K562 (cell line): ENCODE measurements around the gene ZMYND19. TPM values are rescaled to one million over a fixed set of nuclear protein-coding genes. Genes with fewer than 3 reads are reported as not detected.

Experiments used
- CCAR2 ChIP-seq: fragments of 200-400 bp; formaldehyde crosslinking; IDR thresholded peaks from 2 replicates; pipeline ENCODE4 v1.6.1; 2017; ENCODE audit warnings: mild to moderate bottlenecking, low read depth, low read length
- DIDO1 ChIP-seq: fragments of 450-650 bp; IDR thresholded peaks from 2 replicates; pipeline ENCODE4 v1.6.1; 2016; ENCODE audit warnings: low read depth, missing biosample characterization, missing genetic modification characterization
- ELF4 ChIP-seq: fragments of 450-650 bp; formaldehyde crosslinking; IDR thresholded peaks from 2 replicates; pipeline ENCODE4 v1.4.0; 2022; ENCODE audit warnings: missing genetic modification characterization
- HNRNPK ChIP-seq: fragments of 200-400 bp; formaldehyde crosslinking; IDR thresholded peaks from one replicate; pipeline ENCODE4 v1.6.1; 2018; ENCODE audit warnings: mild to moderate bottlenecking, low read depth, low read length; ENCODE audit not compliant: poor library complexity, severe bottlenecking
- MEF2A ChIP-seq: IDR thresholded peaks from 2 replicates; pipeline ENCODE4 v1.6.1; 2011; ENCODE audit warnings: low read depth, mild to moderate bottlenecking, low read length, moderate library complexity; ENCODE audit not compliant: control insufficient read depth
- NR3C1 ChIP-seq: sonication (generic); formaldehyde crosslinking; IDR thresholded peaks from 2 replicates; pipeline ENCODE4 v1.8.1; 2022; ENCODE audit warnings: missing genetic modification reagents
- PCBP1 ChIP-seq: fragments of 200-400 bp; formaldehyde crosslinking; IDR thresholded peaks from 2 replicates; pipeline ENCODE4 v1.6.1; 2018; ENCODE audit warnings: mild to moderate bottlenecking, low read depth, low read length; ENCODE audit not compliant: poor library complexity, severe bottlenecking
- POLR2AphosphoS5 ChIP-seq: IDR thresholded peaks from 2 replicates; pipeline ENCODE4 v1.6.1; 2011; ENCODE audit warnings: mild to moderate bottlenecking, low read depth, low read length, moderate library complexity; ENCODE audit not compliant: control insufficient read depth, insufficient read depth
- RBBP5 ChIP-seq: fragments of 200-600 bp; sonication (generic); IDR thresholded peaks from 2 replicates; pipeline ENCODE4 v1.6.1; 2012; ENCODE audit warnings: borderline replicate concordance, mild to moderate bottlenecking, low read length, control low read depth, inconsistent platforms; ENCODE audit not compliant: insufficient read depth, poor library complexity, severe bottlenecking
- TSC22D4 ChIP-seq: fragments of 450-650 bp; IDR thresholded peaks from 2 replicates; pipeline ENCODE4 v1.6.1; 2016; ENCODE audit warnings: missing genetic modification characterization, missing biosample characterization, control low read depth
- ZFX ChIP-seq: sonication (generic); formaldehyde crosslinking; IDR thresholded peaks from 2 replicates; pipeline ENCODE4 v1.8.0; 2022; ENCODE audit warnings: mild to moderate bottlenecking, missing genetic modification reagents, moderate library complexity
- ZNF140 ChIP-seq: fragments of 250-450 bp; sonication (Bioruptor Pico); IDR thresholded peaks from 2 replicates; pipeline ENCODE4 v1.8.0; 2021; ENCODE audit warnings: moderate library complexity, mild to moderate bottlenecking, inconsistent platforms
- ZNF324 ChIP-seq: fragments of 250-450 bp; sonication (Bioruptor Pico); IDR thresholded peaks from 2 replicates; pipeline ENCODE4 v1.4.0; 2020; ENCODE audit warnings: mild to moderate bottlenecking
- ZNF41 ChIP-seq: fragments of 250-450 bp; sonication (Bioruptor Pico); conservative IDR thresholded peaks from 2 replicates; pipeline ENCODE4 v1.4.0; 2020; ENCODE audit warnings: mild to moderate bottlenecking
- ZNF445 ChIP-seq: fragments of 250-450 bp; sonication (Bioruptor Pico); IDR thresholded peaks from 2 replicates; pipeline ENCODE4 v1.4.0; 2020; ENCODE audit warnings: low read depth, mild to moderate bottlenecking, moderate library complexity
- ZNF644 ChIP-seq: fragments of 200-800 bp; sonication (Bioruptor generic); IDR thresholded peaks from 2 replicates; pipeline ENCODE4 v1.6.1; 2016; ENCODE audit warnings: low read depth, missing genetic modification characterization, missing compliant biosample characterization
- ZZZ3 ChIP-seq: fragments of 450-650 bp; IDR thresholded peaks from 2 replicates; pipeline ENCODE4 v1.6.1; 2016; ENCODE audit warnings: antibody characterized with exemption, mild to moderate bottlenecking, moderate library complexity
- polyA plus RNA-seq, 8 experiments: library from polyadenylated mRNA; depleted of rRNA in 4 of 8; stranded (reverse) in 5 of 8; unstranded in 3 of 8; fragments of >200 nt; fragmentation: Nextera tagmentation in 2 of 8; fragmentation: Illumina TruSeq in 1 of 8; extraction: Ambion mirVana in 2 of 8; extraction: Trizol in 1 of 8; gene quantifications; 2 replicates each; pipeline versions ENCODE4 v1.2.1 to v1.2.3, GENCODE V29; 2011 to 2014; ENCODE audit warnings: inconsistent platforms in 1 of 8, missing spikeins in 1 of 8
- total RNA-seq, 7 experiments: library from RNA; depleted of rRNA in 6 of 7; stranded (reverse); fragments of >200 nt in 6 of 7; fragmentation: Illumina TruSeq in 2 of 7; extraction: Trizol in 2 of 7; gene quantifications; 2 replicates each; pipeline versions ENCODE4 v1.2.1 to v1.2.3, GENCODE V29; 2011 to 2021; ENCODE audit warnings: low replicate concordance in 1 of 7
- TF ChIP-seq, protein P1 (sequence below): sonication (generic); formaldehyde crosslinking; IDR thresholded peaks from 2 replicates; pipeline ENCODE4 v1.8.0; 2022; ENCODE audit warnings: mild to moderate bottlenecking, missing genetic modification reagents
- TF ChIP-seq, protein P2 (sequence below), 3 experiments: IDR thresholded peaks in 2 of 3; conservative IDR thresholded peaks in 1 of 3; 2 replicates each; pipeline ENCODE4 v1.5.1; 2011 to 2012; ENCODE audit warnings: low read length in 3 of 3, mild to moderate bottlenecking in 3 of 3, control low read depth in 2 of 3, improper control_type of control experiment in 1 of 3, inconsistent platforms in 1 of 3, low read depth in 1 of 3, mixed read lengths in 1 of 3, moderate library complexity in 1 of 3; ENCODE audit not compliant: insufficient read depth in 2 of 3
- TF ChIP-seq, protein P3 (sequence below), 2 experiments: fragments of 450-650 bp in 1 of 2; sonication (generic) in 1 of 2; formaldehyde crosslinking; conservative IDR thresholded peaks; 2 replicates each; pipeline versions ENCODE4 v1.4.0 to v1.8.1; 2020 to 2022; ENCODE audit warnings: mild to moderate bottlenecking in 1 of 2, missing genetic modification reagents in 1 of 2
- TF ChIP-seq, protein P4 (sequence below): IDR thresholded peaks from 3 replicates; pipeline ENCODE4 v1.6.1; 2011; ENCODE audit warnings: borderline replicate concordance, mild to moderate bottlenecking; ENCODE audit not compliant: insufficient read length, insufficient read depth

ZMYND19 gene
- total and polyA plus RNA-seq, 9 of the 15 experiments (the other 6 are each of a cell fraction or from before 2014, with no cell fraction given): 1.0 to 86.7 (median 44.0) TPM

DNA sequence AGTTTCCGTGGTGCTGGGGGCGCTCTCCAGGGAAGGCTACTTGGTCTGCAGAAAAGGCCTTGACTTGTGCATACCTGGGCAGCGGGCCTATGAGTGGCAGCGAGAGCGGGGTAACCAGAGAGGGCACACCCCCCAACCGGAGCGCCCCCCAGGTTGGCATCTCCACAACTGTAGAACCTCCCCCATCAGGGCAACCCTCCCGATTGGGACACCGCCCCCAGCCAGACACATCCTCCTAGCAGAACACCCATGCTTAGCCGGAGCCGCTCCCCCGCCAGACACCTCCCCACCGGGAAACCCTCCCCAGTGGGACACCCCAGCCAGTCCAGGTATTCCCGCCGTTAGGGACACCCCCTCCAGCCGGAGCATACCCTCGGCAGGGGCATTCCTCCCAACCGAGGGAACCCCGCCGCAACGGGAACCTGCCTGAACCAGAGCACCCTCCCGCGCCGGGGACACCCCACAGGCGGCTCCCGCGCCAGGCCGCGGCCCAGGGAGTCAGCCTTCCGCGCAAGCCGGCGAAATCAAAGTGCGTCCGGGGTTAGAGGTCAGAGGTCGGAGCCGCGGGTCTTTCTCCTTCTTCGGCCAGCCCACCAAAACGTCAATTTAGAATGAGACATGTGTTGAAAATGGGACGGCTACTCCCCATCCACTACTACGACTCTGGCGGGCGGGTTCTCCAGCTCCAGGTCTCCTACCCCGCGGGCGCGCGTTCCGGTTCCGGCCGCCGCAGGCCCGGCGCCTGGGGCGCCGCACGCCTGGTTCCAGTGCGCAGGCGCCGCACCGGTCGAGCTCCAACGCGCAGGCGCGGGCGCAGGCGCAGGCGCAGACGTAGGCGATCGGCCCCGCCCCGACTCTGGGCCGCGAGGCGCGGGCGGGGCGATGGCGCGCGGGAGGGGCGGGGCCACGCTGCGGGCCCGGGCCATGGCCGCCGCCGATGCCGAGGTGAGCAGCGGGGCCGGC, 28.1 kb upstream of the ZMYND19 start, which contains the start of gene EHMT1 (continued):
- TF ChIP-seq RBBP5: peak; percentile 91
- no peak for TF ChIP-seq CCAR2
- TF ChIP-seq, protein P1, sequence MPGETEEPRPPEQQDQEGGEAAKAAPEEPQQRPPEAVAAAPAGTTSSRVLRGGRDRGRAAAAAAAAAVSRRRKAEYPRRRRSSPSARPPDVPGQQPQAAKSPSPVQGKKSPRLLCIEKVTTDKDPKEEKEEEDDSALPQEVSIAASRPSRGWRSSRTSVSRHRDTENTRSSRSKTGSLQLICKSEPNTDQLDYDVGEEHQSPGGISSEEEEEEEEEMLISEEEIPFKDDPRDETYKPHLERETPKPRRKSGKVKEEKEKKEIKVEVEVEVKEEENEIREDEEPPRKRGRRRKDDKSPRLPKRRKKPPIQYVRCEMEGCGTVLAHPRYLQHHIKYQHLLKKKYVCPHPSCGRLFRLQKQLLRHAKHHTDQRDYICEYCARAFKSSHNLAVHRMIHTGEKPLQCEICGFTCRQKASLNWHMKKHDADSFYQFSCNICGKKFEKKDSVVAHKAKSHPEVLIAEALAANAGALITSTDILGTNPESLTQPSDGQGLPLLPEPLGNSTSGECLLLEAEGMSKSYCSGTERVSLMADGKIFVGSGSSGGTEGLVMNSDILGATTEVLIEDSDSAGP (CRISPR knock-in tag): no peak
- peak; percentile 93 for TF ChIP-seq ZFX (CRISPR knock-in tag)
- no peak for TF ChIP-seq NR3C1 (CRISPR knock-in tag)
- TF ChIP-seq, protein P2, sequence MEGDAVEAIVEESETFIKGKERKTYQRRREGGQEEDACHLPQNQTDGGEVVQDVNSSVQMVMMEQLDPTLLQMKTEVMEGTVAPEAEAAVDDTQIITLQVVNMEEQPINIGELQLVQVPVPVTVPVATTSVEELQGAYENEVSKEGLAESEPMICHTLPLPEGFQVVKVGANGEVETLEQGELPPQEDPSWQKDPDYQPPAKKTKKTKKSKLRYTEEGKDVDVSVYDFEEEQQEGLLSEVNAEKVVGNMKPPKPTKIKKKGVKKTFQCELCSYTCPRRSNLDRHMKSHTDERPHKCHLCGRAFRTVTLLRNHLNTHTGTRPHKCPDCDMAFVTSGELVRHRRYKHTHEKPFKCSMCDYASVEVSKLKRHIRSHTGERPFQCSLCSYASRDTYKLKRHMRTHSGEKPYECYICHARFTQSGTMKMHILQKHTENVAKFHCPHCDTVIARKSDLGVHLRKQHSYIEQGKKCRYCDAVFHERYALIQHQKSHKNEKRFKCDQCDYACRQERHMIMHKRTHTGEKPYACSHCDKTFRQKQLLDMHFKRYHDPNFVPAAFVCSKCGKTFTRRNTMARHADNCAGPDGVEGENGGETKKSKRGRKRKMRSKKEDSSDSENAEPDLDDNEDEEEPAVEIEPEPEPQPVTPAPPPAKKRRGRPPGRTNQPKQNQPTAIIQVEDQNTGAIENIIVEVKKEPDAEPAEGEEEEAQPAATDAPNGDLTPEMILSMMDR (IDR thresholded peaks at IDR 0.05 in 2 of 3, conservative IDR thresholded peaks at IDR 0.05 in 1 of 3; ENCODE audit: insufficient read depth in 2 of 3, low read depth in 1 of 3, low read length in 3 of 3): no peak
- TF ChIP-seq ZNF140: no peak
- TF ChIP-seq MEF2A: no peak
- TF ChIP-seq ZZZ3: peak; percentile 81; the same call in 1 of the 2 replicates
- no peak for TF ChIP-seq ZNF41
- no peak for TF ChIP-seq TSC22D4 (tag)
- TF ChIP-seq ZNF644 (tag): no peak
- TF ChIP-seq POLR2AphosphoS5: peak; percentile 65; the same call in 1 of the 2 replicates
- TF ChIP-seq, protein P3, sequence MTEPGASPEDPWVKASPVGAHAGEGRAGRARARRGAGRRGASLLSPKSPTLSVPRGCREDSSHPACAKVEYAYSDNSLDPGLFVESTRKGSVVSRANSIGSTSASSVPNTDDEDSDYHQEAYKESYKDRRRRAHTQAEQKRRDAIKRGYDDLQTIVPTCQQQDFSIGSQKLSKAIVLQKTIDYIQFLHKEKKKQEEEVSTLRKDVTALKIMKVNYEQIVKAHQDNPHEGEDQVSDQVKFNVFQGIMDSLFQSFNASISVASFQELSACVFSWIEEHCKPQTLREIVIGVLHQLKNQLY (CRISPR knock-in tag; conservative IDR thresholded peaks at IDR 0.05): no peak
- no peak for TF ChIP-seq ZNF445 (CRISPR knock-in tag)
- TF ChIP-seq HNRNPK: no peak
- 0 out of 2 replicates have a peak, but pooled peaks have one; percentile 10 for TF ChIP-seq ZNF324
- no peak for TF ChIP-seq ELF4 (CRISPR knock-in tag)
- peak; percentile 86 for TF ChIP-seq DIDO1
- TF ChIP-seq, protein P4, sequence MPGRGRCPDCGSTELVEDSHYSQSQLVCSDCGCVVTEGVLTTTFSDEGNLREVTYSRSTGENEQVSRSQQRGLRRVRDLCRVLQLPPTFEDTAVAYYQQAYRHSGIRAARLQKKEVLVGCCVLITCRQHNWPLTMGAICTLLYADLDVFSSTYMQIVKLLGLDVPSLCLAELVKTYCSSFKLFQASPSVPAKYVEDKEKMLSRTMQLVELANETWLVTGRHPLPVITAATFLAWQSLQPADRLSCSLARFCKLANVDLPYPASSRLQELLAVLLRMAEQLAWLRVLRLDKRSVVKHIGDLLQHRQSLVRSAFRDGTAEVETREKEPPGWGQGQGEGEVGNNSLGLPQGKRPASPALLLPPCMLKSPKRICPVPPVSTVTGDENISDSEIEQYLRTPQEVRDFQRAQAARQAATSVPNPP: no peak
- peak; percentile 77 for TF ChIP-seq PCBP1
